ENCODE results near the gene SYPL1. TPM values are rescaled to one million over a fixed set of nuclear protein-coding genes. Genes with fewer than 3 reads are reported as not detected.

The SYPL1 gene
- total and polyA plus RNA-seq, 7 donors, result 66.3 to 113 (median 79.0) TPM

DNA sequence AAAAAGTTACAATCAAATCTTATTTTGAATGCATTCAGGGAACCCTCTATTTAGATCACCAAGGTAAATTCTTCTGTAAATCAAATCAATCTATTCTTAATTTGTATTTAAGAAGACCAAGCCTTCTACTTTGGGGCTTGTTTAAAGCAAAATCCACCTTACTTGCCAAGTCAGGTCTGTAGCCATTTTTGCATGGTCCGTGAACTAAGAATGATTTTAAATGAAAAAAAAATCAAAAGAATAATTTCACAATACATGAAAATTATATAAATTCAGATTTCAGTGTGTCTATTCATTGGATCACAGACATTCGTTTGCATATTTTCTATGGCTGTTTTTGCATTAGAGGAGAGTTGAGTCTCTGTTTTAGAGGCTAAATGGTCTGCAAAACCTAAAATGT is 59.4 kb downstream of the SYPL1 start:
- intact Hi-C loops (cut with DNase I), result loop anchor here in 1 of 2 donors (10.0 kb wide), 1 partner anchor 412 kb away; no protein-coding TSS in a partner anchor
- H3K27ac ChIP-seq, result no peak overlapping the region
- DNase-seq (no peak), ATAC-seq (no peak)
- no peaks in the 10 kb centered on the region for H3K4me1 ChIP-seq
- TF ChIP-seq, protein P1, sequence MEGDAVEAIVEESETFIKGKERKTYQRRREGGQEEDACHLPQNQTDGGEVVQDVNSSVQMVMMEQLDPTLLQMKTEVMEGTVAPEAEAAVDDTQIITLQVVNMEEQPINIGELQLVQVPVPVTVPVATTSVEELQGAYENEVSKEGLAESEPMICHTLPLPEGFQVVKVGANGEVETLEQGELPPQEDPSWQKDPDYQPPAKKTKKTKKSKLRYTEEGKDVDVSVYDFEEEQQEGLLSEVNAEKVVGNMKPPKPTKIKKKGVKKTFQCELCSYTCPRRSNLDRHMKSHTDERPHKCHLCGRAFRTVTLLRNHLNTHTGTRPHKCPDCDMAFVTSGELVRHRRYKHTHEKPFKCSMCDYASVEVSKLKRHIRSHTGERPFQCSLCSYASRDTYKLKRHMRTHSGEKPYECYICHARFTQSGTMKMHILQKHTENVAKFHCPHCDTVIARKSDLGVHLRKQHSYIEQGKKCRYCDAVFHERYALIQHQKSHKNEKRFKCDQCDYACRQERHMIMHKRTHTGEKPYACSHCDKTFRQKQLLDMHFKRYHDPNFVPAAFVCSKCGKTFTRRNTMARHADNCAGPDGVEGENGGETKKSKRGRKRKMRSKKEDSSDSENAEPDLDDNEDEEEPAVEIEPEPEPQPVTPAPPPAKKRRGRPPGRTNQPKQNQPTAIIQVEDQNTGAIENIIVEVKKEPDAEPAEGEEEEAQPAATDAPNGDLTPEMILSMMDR (IDR thresholded peaks at IDR 0.05), result no peak
- H3K27me3 ChIP-seq (ENCODE audit: insufficient read depth in 3 of 3, low read length in 2 of 3), result no peaks in the 10 kb centered on the region
- H3K9me3 ChIP-seq, result no peaks in the 10 kb centered on the region
- H3K4me3 ChIP-seq, result no peak overlapping the region
- 86 to 88% (median 87%) methylated on average over 2 of the region's 2 CpGs for WGBS, 3 donors
- H3K36me3 ChIP-seq (ENCODE audit: insufficient read depth in 1 of 2, low read depth in 1 of 2), result no peaks in the 10 kb centered on the region

- Histone ChIP-seq H3K27ac (no peak overlapping the region), H3K36me3 (ENCODE audit: insufficient read depth in 1 of 2, low read depth in 1 of 2) (no peaks in the 10 kb centered on the region), H3K27me3 (ENCODE audit: insufficient read depth in 3 of 3, low read length in 2 of 3) (no peaks in the 10 kb centered on the region), H3K9me3 (no peaks in the 10 kb centered on the region), H3K4me3 (no peak overlapping the region), H3K4me1 (no peaks in the 10 kb centered on the region)
- 58 to 83% (median 71%) methylated on average over 5 of the region's 5 CpGs for WGBS, 3 donors
- DNase-seq (no peak), ATAC-seq (peak; percentile 51 to 81 (median 66))
- intact Hi-C loops (cut with DNase I), result loop anchor here in 1 of 2 donors (10.0 kb wide), 1 partner anchor 414 kb away; no protein-coding TSS in a partner anchor
- TF ChIP-seq, protein P1 (IDR thresholded peaks at IDR 0.05), result no peak
These were observed 61.4 kb downstream of the SYPL1 start for GRCh38 chr7:106050746-106051117.

DNA sequence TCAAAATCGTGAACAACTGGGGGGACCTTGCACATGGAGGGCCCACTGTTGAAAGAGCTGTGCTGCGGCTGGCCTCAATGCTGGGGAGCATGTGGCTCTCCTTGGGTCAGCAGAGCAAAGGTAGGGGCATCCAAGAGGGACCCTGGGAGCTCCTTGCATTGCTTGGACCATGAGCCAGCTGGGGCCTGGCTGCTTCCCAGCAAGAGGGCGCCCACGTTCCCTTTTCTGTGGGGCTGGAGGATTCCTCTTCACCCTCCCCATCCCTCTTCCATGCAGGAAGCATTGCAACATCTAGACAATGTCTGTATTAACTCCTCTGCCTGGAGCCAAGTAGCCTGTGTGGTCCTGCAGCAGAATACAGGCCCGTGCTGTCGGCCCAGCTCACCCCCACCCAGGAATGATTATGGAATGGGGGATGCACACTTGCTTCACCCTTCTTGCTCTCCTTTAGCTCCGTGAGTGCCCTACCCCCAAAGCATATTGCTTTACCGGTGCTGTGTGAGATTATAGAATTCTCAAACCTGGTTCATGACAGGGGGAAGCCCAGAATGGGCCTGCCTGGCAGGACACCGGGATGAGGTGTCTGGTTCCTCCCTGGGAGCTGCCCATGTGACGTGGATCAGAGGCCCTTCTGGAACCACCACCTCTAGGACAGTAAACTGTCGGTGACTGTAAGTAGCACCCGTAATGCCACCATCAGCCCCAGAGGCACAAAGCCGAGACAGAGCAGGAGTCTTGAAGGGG is 61.9 kb downstream of the SYPL1 start:
- Histone ChIP-seq H3K4me1 (no peaks in the 10 kb centered on the region), H3K9me3 (no peaks in the 10 kb centered on the region), H3K4me3 (no peak overlapping the region), H3K27ac (no peak overlapping the region), H3K36me3 (ENCODE audit: insufficient read depth in 1 of 2, low read depth in 1 of 2) (no peaks in the 10 kb centered on the region), H3K27me3 (ENCODE audit: insufficient read depth in 3 of 3, low read length in 2 of 3) (no peaks in the 10 kb centered on the region)
- DNase-seq (no peak), ATAC-seq (peak in 3 of 4 donors; percentile 52 to 65 (median 56))
- WGBS, 3 donors, result 68 to 75% (median 70%) methylated on average over 13 of the region's 13 CpGs
- intact Hi-C loops (cut with DNase I), result loop anchor here in 1 of 2 donors (10.0 kb wide), 1 partner anchor 415 kb away; no protein-coding TSS in a partner anchor
- TF ChIP-seq, protein P1 (IDR thresholded peaks at IDR 0.05), result no peak

DNA sequence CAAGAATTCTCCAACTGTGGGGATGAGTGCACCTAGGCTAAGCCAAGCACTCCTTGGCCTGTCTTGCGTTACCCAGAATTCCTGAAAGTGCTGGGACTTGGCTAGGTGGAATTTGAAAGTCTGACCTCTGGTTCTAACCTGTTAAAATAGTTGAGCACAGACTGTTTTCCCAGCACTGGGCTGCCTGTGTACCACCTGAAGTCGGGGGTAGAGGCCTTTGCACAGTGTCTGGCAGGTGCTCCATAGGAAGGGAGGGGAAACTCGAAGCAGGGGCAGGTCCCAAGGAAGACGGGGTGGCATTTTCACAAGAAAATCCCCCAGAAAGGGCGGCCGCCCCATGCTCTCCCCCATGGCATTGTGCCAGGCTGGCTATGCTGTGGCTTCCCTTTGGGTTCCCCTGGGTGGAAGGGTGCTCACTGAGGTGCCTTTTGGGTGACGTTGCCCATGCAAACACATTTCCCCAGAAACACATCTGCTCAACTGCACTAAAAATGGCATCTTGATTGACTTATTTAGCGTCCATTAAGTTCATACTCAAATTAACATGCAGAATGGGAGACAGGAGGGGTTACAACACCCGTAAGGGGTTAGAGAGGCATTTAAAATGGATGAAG is 62.9 kb downstream of the SYPL1 start:
- Histone ChIP-seq H3K4me1 (no peaks in the 10 kb centered on the region), H3K4me3 (no peak overlapping the region), H3K27me3 (ENCODE audit: insufficient read depth in 3 of 3, low read length in 2 of 3) (no peaks in the 10 kb centered on the region), H3K36me3 (ENCODE audit: insufficient read depth in 1 of 2, low read depth in 1 of 2) (no peaks in the 10 kb centered on the region), H3K27ac (no peak overlapping the region), H3K9me3 (no peaks in the 10 kb centered on the region)
- ATAC-seq (no peak), DNase-seq (no peak)
- 91 to 97% (median 93%) methylated on average over 9 of the region's 9 CpGs for WGBS, 3 donors
- TF ChIP-seq, protein P1 (IDR thresholded peaks at IDR 0.05), result no peak
- intact Hi-C loops (cut with DNase I), result no loop called here

All from psoas muscle (tissue), 8 donors.